Colon (tissue), 2 donors: ENCODE measurements around the gene TAF11L13.
"Not testable (repeated sequence)": the region's sequence is repeated elsewhere in the genome, so short reads cannot be mapped to it uniquely, and the experiment has no call there.

Experiments used
- FAIRE-seq: peaks from 2 replicates; lab custom pipeline; 2012; peaks lifted over from hg19 to GRCh38; lab: Jason Lieb, UNC
- donor health status: control.
- donor health status: control.

Gene TAF11L13

GRCh38 chr5:17631788-17632187 is at the start of gene TAF11L13:
Gene TAF11L13 (plus strand): TSS chr5:17632088.
- not testable (repeated sequence) for FAIRE-seq

DNA sequence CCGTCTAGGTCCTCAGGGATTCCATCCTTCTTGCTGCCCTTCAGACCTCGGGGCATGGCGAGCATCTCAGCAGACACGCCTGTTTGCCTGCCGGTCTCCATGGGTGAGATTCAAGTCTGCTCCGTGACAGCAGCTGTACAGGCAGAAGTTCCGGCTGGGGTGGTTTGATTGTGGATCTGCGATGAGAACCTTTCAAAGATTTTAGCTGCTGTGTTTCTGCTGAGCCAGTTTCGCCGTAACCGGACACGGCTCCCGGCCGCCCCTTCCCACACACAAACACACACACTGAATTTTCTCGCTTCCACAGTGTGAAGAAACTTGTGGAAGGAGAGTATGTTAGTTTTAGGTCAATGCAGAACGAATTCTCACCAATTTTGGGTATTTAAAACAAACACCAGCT is 46.2 kb upstream of the TAF11L13 start, which contains the start of gene TAF11L7:
Gene TAF11L7 (minus strand): TSS at position 101 of the 400 bp plus-strand sequence.
- not testable (repeated sequence) for FAIRE-seq

DNA sequence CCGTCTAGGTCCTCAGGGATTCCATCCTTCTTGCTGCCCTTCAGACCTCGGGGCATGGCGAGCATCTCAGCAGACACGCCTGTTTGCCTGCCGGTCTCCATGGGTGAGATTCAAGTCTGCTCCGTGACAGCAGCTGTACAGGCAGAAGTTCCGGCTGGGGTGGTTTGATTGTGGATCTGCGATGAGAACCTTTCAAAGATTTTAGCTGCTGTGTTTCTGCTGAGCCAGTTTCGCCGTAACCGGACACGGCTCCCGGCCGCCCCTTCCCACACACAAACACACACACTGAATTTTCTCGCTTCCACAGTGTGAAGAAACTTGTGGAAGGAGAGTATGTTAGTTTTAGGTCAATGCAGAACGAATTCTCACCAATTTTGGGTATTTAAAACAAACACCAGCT is 41.0 kb upstream of the TAF11L13 start, which contains the start of gene TAF11L8:
Gene TAF11L8 (minus strand): TSS at position 101 of the 400 bp plus-strand sequence.
- FAIRE-seq: not testable (repeated sequence)

- FAIRE-seq: not testable (repeated sequence)
Observed at GRCh38 chr5:17594255-17594654, 37.6 kb upstream of the TAF11L13 start, which contains the start of gene TAF11L9. Gene TAF11L9 (minus strand): TSS chr5:17594394.

DNA sequence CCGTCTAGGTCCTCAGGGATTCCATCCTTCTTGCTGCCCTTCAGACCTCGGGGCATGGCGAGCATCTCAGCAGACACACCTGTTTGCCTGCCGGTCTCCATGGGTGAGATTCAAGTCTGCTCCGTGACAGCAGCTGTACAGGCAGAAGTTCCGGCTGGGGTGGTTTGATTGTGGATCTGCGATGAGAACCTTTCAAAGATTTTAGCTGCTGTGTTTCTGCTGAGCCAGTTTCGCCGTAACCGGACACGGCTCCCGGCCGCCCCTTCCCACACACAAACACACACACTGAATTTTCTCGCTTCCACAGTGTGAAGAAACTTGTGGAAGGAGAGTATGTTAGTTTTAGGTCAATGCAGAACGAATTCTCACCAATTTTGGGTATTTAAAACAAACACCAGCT is 34.2 kb upstream of the TAF11L13 start, which contains the start of gene TAF11L10:
Gene TAF11L10 (minus strand): TSS at position 101 of the 400 bp plus-strand sequence.
- FAIRE-seq: not testable (repeated sequence)

- FAIRE-seq: not testable (repeated sequence)
Observed at GRCh38 chr5:17603880-17604279, 28.0 kb upstream of the TAF11L13 start, which contains the start of gene TAF11L11. Gene TAF11L11 (plus strand): TSS chr5:17604183.

GRCh38 chr5:17604951-17605350 is 26.9 kb upstream of the TAF11L13 start:
- FAIRE-seq: no peak

DNA sequence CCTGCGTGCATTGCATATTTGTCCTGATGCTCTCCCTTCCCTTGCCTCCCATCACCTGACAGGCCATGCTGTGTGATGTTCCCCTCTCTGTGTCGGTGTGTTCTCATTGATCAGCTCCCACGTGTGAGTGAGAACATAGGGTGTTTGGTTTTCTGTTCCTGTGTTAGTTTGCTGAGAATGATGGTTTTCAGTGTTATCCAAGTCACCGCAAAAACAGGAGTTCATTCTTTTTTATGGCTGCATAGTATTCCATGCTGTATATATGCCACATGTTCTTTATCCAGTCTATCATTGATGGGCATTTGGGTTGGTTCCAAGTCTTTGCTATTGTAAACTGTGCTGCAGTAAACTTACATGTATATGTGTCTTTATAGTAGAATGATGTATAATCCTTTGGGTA is 24.4 kb upstream of the TAF11L13 start:
- FAIRE-seq: not testable (repeated sequence)

GRCh38 chr5:17610092-17610491 is 21.8 kb upstream of the TAF11L13 start, which contains the start of gene TAF11L12:
Gene TAF11L12 (plus strand): TSS chr5:17610392.
- not testable (repeated sequence) for FAIRE-seq

- no peak for FAIRE-seq
Observed at GRCh38 chr5:17614872-17615605, 16.8 kb upstream of the TAF11L13 start.

GRCh38 chr5:17619354-17619753 is 12.5 kb upstream of the TAF11L13 start:
- no peak for FAIRE-seq

DNA sequence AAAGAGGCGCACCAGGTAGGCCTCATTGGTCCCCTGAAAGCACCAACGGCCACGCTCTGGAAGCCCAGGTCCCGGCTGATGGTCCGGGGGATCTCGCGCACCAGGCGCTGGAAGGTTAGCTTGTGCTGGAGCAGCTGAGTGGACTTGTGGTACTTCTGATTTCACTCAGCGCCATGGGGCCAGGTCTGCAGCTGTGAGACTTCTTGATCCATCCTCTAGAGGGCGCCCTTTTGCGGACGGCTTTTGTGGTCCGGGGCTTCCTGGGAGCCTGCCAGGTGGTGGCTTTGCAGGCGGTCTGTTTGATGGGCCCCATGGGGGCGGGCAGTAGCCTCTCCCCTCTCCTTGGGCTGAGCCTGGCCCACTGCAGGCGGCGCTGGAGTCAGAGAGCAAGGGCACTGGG is 11.3 kb upstream of the TAF11L13 start:
- FAIRE-seq: no peak

GRCh38 chr5:17625686-17626085 is 6.2 kb upstream of the TAF11L13 start:
- no peak for FAIRE-seq

GRCh38 chr5:17634160-17634559 is 2.3 kb downstream of the TAF11L13 start, which contains the start of gene TAF11L14:
Gene TAF11L14 (plus strand): TSS chr5:17634460.
- no peak for FAIRE-seq

DNA sequence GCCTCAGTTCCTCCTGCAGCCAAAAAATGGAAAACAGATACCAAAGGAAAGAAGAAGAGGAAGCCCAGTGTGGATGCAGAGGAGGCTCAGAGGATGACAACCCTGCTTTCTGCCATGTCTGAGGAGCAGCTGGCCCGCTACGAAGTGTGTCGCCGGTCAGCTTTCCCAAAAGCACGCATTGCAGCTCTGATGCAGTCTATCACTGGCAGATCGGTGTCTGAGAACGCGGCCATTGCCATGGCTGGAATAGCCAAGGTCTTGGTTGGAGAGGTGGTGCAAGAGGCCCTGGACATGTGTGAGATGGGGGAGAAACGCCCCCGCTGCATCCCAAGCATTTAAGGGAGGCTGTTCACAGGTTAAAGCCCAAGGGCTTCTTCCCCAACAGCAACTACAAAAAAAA is 17.3 kb downstream of the TAF11L13 start:
- not testable (repeated sequence) for FAIRE-seq

GRCh38 chr5:17655201-17655759 is 23.4 kb downstream of the TAF11L13 start:
- FAIRE-seq: not testable (repeated sequence)

DNA sequence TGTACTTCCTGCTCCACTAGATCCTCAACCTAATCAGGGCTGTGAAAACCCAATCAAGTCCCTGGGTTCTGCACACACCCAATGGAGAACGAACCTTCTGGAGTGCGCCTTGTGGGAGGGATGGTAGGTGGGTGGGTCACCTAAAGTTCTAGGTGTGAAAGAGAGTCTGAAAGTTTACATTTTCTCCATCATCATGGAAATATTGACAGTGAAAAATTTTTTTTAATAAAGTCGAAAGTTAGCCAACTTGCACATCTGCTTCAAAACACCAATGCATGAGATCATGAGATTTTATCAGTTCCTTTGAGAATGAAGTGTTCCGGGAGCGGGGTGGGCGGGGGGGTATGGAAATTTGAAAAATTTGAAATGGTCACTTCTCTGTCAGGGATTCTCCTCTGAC is 24.0 kb downstream of the TAF11L13 start:
- FAIRE-seq: no peak

GRCh38 chr5:17663182-17663581 is 31.3 kb downstream of the TAF11L13 start:
- FAIRE-seq: no peak

DNA sequence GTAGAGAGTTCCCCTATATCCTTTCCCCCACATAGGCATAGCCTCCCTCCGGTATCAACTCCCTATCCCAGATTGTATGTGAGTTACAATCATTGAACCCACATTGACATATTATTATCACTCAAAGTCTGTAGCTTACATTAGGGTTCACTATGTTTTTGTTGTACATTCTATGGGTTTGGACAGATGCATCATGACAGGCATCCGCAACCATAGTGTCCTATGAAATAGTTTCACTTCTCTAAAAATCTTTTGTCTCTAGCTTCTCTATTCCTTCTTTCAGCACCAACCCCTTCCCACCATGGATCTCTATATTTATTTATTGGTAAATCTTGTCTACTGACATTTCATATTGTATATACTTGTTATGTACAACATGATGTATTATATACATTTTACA is 33.9 kb downstream of the TAF11L13 start:
- no peak for FAIRE-seq

- no peak for FAIRE-seq
Observed at GRCh38 chr5:17666726-17667235, 34.9 kb downstream of the TAF11L13 start.

GRCh38 chr5:17670353-17670752 is 38.5 kb downstream of the TAF11L13 start:
- FAIRE-seq: no peak

DNA sequence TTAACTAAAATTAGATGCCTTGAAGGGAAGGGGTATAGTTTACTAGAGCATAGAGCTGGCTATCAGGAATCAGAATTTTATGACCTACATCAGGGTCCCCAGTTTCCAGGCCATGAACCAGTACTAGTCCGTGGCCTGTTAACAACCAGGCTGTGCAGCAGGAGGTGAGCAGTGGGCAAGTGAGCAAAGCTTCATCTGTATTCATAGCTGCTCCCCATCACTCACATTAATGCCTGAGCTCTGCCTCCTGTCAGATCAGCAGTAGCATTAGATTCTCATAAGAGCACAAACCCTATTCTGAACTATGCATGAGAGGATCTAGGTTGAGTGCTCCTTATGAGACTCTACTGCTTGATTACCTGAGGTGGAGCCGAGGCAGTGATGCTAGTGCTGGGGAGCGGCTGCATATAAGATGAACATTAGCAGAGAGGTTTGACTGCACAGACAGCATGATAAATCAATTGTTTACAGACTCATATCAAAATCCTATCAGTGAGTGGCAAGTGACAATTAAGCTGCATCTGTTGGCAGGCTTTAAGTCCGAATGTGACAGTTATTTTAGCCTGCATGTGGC is 47.0 kb downstream of the TAF11L13 start:
- no peak for FAIRE-seq
